Measurements from ENCODE around the gene TIMM9.
A peak's percentile ranks its signal among the peaks of the same experiment; 100 is the strongest.
"Not testable (repeated sequence)": the region's sequence is repeated elsewhere in the genome, so short reads cannot be mapped to it uniquely, and the experiment has no call there.

TIMM9 gene
- total RNA-seq: 2.1 to 12.4 (median 8.2) reads per million in 17 experiments

- DNase-seq: peak; percentile 97 to 99 (median 98)
These were observed at the start of gene TIMM9, which contains the start of gene KIAA0586 for GRCh38 chr14:58427281-58428117. Gene TIMM9, minus strand, starts transcription at chr14:58427531. Its CDS starts 15,586 bp downstream, at chr14:58411945. Gene KIAA0586, plus strand, starts transcription at chr14:58427719. Its CDS starts 546 bp downstream, at chr14:58428265.

GRCh38 chr14:58476320-58476719, 49.0 kb upstream of the TIMM9 start:
- DNase-seq: no peak

DNA sequence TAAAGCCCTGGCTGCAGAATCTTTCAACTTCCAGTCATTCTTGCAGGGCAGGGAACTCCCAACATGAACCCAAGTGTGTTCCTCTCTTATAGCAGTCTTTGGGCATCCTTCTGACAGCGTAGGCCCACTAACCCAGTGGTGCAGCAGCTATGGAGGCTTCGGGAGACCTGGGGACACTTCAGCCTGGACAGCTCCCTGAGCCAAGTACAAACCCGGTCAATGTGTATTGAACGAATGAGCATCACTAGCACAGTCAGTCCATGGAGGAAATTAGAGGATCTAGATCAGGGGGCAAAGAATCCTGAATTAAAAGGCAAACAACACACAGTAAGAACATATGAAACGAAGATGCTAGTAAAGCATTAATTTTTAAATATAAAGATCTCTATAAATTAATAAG, 42.0 kb upstream of the TIMM9 start:
- DNase-seq: no peak

- DNase-seq: no peak
These were observed 40.2 kb upstream of the TIMM9 start for GRCh38 chr14:58467575-58467974.

DNA sequence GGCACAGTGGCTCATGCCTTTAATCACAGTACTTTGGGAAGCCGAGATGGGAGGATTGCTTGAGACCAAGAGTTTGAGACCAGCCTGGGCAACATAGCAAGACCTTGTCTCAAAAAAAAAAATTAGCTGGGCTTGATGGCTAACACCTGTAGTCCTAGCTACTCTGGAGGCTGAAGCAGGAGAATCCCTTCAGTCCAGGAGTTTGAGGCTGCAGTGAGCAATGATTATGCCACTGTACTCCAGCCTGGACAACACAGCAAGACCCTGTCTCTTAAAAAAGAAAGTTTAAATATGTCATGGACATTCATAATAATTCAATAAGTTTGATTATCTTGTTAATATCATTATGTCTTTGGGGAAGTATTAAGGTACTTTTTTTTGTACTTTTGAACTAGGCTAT, 39.1 kb upstream of the TIMM9 start:
- DNase-seq: no peak

DNA sequence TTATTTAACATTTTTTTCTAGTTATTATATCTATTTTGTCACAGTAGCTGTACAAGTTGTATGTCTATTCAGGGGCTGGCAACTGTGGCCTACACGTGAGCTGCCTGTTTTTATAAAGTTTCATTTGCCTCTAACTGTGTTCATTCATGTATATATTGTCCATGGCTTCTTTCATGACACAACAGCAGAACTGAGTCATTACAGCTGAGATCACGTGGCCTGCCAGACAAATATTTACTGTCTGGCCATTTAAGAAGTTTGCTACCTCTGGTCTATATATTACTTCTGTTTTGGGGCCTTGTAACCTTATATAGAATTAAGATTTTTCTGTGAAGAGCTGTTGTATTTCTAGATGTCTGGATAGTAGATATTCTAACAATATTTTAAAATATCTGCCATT, 38.1 kb upstream of the TIMM9 start:
- no peak for DNase-seq

GRCh38 chr14:58464652-58465051, 37.3 kb upstream of the TIMM9 start:
- no peak for DNase-seq

DNA sequence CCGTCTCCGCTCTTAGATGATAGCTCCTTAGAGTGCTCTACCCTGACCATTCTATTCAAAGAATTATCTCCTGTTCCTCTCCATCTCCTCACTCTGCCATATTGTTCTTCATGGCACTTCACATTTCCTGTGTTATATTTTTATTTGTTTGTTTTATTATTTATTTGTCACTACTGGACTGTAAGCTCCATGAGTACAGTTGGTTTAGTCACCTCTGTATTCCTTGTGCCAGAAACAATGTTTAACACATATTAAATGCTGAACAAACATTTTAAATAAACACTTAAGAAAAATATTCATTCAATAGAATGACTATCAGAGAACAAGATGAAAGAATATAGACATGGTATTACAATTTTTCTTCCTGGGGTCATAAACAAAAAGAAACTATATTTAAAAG, 35.8 kb upstream of the TIMM9 start:
- no peak for DNase-seq

GRCh38 chr14:58460772-58461171, 33.4 kb upstream of the TIMM9 start:
- no peak for DNase-seq

- DNase-seq: no peak
These were observed 28.4 kb upstream of the TIMM9 start for GRCh38 chr14:58455593-58456265.

GRCh38 chr14:58444627-58445026, 17.3 kb upstream of the TIMM9 start:
- no peak for DNase-seq

GRCh38 chr14:58439476-58439875, 12.1 kb upstream of the TIMM9 start:
- peak; percentile 6 to 71 (median 24) for DNase-seq

DNA sequence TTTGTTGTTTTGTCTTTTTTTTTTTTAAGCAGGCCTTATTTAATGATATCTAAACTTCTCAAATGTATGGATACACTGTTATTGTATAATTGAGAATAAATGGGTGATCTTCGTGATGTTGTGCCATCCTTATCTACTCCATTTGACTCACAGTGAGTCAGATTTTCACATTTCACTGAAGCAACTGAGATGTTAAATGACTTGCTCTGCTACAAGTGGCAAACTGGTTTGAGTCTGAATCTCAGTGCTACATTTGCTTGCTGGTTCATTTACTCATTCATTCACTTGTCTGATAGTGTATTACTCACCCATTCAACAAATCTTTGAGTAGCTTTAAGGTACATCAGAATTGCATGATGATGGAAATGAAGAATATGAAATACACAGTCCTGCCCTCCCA, 2.8 kb upstream of the TIMM9 start:
- DNase-seq: no peak

GRCh38 chr14:58428118-58428683, 870 bp upstream of the TIMM9 start:
- peak; percentile 46 to 69 (median 60) for DNase-seq

GRCh38 chr14:58426670-58427280, 556 bp downstream of the TIMM9 start:
- peak; percentile 67 to 78 (median 74) for DNase-seq

GRCh38 chr14:58416934-58417333, 10.4 kb downstream of the TIMM9 start:
- not testable (repeated sequence) for DNase-seq

GRCh38 chr14:58415636-58416547, 11.4 kb downstream of the TIMM9 start:
- DNase-seq: no peak

DNA sequence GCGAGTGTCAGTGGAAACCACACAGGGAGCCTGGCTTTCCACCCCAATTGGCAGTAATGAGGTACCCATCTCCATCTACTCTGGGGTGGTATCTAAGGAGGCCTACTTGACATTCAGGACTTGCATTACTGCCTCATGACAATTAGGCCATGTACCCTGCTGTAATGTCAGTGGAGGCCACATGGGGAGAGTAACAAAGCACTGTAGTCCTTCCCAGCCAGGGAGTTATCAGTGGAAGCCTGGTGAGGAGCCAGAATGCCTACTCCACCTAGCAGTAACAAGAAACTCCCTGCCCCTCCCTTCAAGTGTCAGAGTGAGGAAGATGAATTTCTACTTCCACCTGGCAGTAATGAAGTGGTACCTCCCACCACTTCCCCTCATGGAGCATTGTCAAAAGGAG, 12.5 kb downstream of the TIMM9 start:
- no peak for DNase-seq

- DNase-seq: no peak
These were observed 18.6 kb downstream of the TIMM9 start for GRCh38 chr14:58408681-58409215.

GRCh38 chr14:58401587-58401986, 25.7 kb downstream of the TIMM9 start:
- no peak for DNase-seq

- DNase-seq: no peak
These were observed 28.4 kb downstream of the TIMM9 start for GRCh38 chr14:58398895-58399294.

GRCh38 chr14:58398495-58398894, 28.8 kb downstream of the TIMM9 start:
- DNase-seq: no peak
